GM19468 (cell line): ENCODE measurements around the gene AXIN2.

Experiments used
- ATAC-seq: cut with Tn5 transposase; IDR thresholded peaks from one replicate; pipeline ENCODE4 v1.9.1; 2021; ENCODE audit warnings: mild to moderate bottlenecking, moderate library complexity, moderate number of reproducible peaks; ENCODE audit not compliant: unreplicated experiment; ENCODE audit errors: extremely low read depth

AXIN2 gene

GRCh38 chr17:65556014-65556909, 5.2 kb downstream of the AXIN2 start:
- ATAC-seq, result no peak

GRCh38 chr17:65554553-65555223, 6.8 kb downstream of the AXIN2 start:
- no peak for ATAC-seq

- ATAC-seq, result no peak
Measured at GRCh38 chr17:65553646-65554552, 7.5 kb downstream of the AXIN2 start.

- ATAC-seq, result no peak
Measured at GRCh38 chr17:65553009-65553645, 8.3 kb downstream of the AXIN2 start.

- no peak for ATAC-seq
Measured at GRCh38 chr17:65552214-65552613, 9.2 kb downstream of the AXIN2 start.

GRCh38 chr17:65551267-65552040, 10.0 kb downstream of the AXIN2 start:
- no peak for ATAC-seq

GRCh38 chr17:65550758-65551157, 10.7 kb downstream of the AXIN2 start:
- no peak for ATAC-seq

GRCh38 chr17:65550075-65550662, 11.3 kb downstream of the AXIN2 start:
- ATAC-seq, result no peak

GRCh38 chr17:65548269-65548969, 13.0 kb downstream of the AXIN2 start:
- no peak for ATAC-seq

GRCh38 chr17:65547253-65547670, 14.2 kb downstream of the AXIN2 start:
- ATAC-seq, result no peak

- no peak for ATAC-seq
Measured at GRCh38 chr17:65546579-65546978, 14.9 kb downstream of the AXIN2 start.

- ATAC-seq, result no peak
Measured at GRCh38 chr17:65545705-65546523, 15.5 kb downstream of the AXIN2 start.

GRCh38 chr17:65544672-65545071, 16.8 kb downstream of the AXIN2 start:
- ATAC-seq, result no peak

GRCh38 chr17:65542610-65543009, 18.8 kb downstream of the AXIN2 start:
- no peak for ATAC-seq

- no peak for ATAC-seq
Measured at GRCh38 chr17:65542067-65542466, 19.4 kb downstream of the AXIN2 start.

- ATAC-seq, result no peak
Measured at GRCh38 chr17:65541453-65541852, 20.0 kb downstream of the AXIN2 start.

GRCh38 chr17:65539630-65540266, 21.7 kb downstream of the AXIN2 start:
- ATAC-seq, result no peak
